Measurements from ENCODE around the gene CLCN3. TPM values are rescaled to one million over a fixed set of nuclear protein-coding genes. Genes with fewer than 3 reads are reported as not detected.

Gene CLCN3
- total and polyA plus RNA-seq, 9 of the 15 experiments (the other 6 are each of a cell fraction or from before 2014, with no cell fraction given) = 12.7 to 60.6 (median 38.5) TPM

- POLR2A ChIA-PET = interaction anchor here (0.6 to 1.8 kb wide), 3 partner anchors 9 to 48 kb away, joined by 3 to 7 read pairs (median 3); no protein-coding TSS in a partner anchor
- intact Hi-C loops (cut with micrococcal nuclease) = no loop called here
Measured at GRCh38 chr4:169668069-169668721, 47.8 kb downstream of the CLCN3 start.

More at GRCh38 chr4:169668069-169668721, 47.8 kb downstream of the CLCN3 start:
- in situ Hi-C loops (cut with MboI) = no loop called here
- Histone ChIP-seq H3K4me2 (ENCODE audit: insufficient read depth, low read length) (no peak overlapping the region), H3K4me3 (no peak overlapping the region), H3K79me2 (ENCODE audit: control insufficient read depth, insufficient read depth, low read length) (peaks cover 90% of the 10 kb centered on the region), H3K4me1 (replicated peaks in 1 of 2; ENCODE audit: control insufficient read depth in 2 of 2, insufficient read depth in 2 of 2, low read length in 2 of 2) (peaks cover 0 to 10% of the 10 kb centered on the region in 2 experiments; a peak in 2 of 5 replicates), H3K36me3 (ENCODE audit: control insufficient read depth, insufficient read depth, low read length) (peaks cover 24% of the 10 kb centered on the region), H3K9ac (ENCODE audit: insufficient read depth in 1 of 2, low read depth in 2 of 2, low read length in 2 of 2) (no peak overlapping the region), H2AFZ (ENCODE audit: low read depth, low read length) (no peak overlapping the region), H3K27me3 (ENCODE audit: control insufficient read depth in 2 of 2, insufficient read depth in 2 of 2, low read length in 2 of 2) (no peaks in the 10 kb centered on the region), H3K9me1 (ENCODE audit: control insufficient read depth, insufficient read depth, low read length) (no peaks in the 10 kb centered on the region), H3K9me3 (replicated peaks; ENCODE audit: control insufficient read depth, insufficient read depth, low read depth, low read length) (peaks cover 7% of the 10 kb centered on the region), H4K20me1 (replicated peaks; ENCODE audit: control insufficient read depth, insufficient read depth, low read length) (no peaks in the 10 kb centered on the region), H3K27ac (ENCODE audit: extremely low read depth, low read depth, low read length) (no peak overlapping the region)
- CTCF ChIA-PET (ENCODE audit: low intra/inter-chr PET ratio) = no interaction called here
- ATAC-seq (no peak), DNase-seq (ENCODE audit: extremely low read depth in 1 of 4, low spot score in 3 of 4) (no peak), FAIRE-seq (no peak)
- TF ChIP-seq CC2D1A (IDR thresholded peaks at IDR 0.05) (peak; percentile 1; the same call in 1 of the 2 replicates), ZBTB33 (CRISPR knock-in tag; IDR thresholded peaks at IDR 0.05) (peak; percentile 29; the same call in 1 of the 2 replicates), MAFG (tag; conservative IDR thresholded peaks at IDR 0.05) (no peak), POLR3A (IDR thresholded peaks at IDR 0.05; ENCODE audit: borderline replicate concordance, extremely low read depth, insufficient read depth, insufficient read length) (no peak)
- no TSS peak for BruUV-seq (replicated peaks)
- 88% methylated on average over 6 of the region's 6 CpGs for WGBS (ENCODE audit: insufficient coverage, low coverage, missing lambda C conversion rate)

Data from K562 (cell line).